Measurements from ENCODE around the gene ARHGAP10.

Gene ARHGAP10

DNA sequence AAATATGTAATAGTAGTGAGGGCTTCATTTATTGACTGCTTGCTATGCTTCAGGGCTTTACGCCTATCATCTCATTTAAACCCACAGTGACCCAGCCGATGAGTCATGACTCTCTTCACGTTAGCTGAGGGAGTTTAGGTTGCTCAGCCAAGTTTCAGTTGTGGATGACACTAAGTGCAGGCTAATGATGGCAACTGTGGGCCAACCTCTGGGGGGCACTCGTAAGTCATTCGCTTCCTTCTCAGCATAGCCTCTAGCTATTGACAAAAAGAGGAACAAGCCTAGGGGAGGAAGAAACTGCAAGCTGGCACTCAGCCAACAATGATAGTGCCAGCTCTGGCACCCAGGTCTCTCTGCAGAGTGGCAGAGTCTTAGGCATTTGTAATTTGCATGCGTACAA is 325.0 kb downstream of the ARHGAP10 start:
- Histone ChIP-seq H3K79me2 (ENCODE audit: insufficient read depth, low read depth) (no peaks in the 10 kb centered on the region), H3K4me3 (IDR thresholded peaks at IDR 0.05; ENCODE audit: insufficient read depth, low read depth, low read length) (no peak overlapping the region), H3K9ac (no peak overlapping the region), H4K20me1 (ENCODE audit: insufficient read depth) (no peaks in the 10 kb centered on the region; the same call in none of the 2 replicates), H3K4me1 (ENCODE audit: low read depth, poor library complexity, severe bottlenecking) (peaks cover 24% of the 10 kb centered on the region), H2AFZ (ENCODE audit: low read depth) (no peak overlapping the region), H3K27me3 (ENCODE audit: insufficient read depth, low read depth) (no peaks in the 10 kb centered on the region), H3K36me3 (ENCODE audit: insufficient read depth) (no peaks in the 10 kb centered on the region), H3K27ac (no peak overlapping the region), H3K4me2 (no peak overlapping the region)
- no peak for TF ChIP-seq CTCF (conservative IDR thresholded peaks at IDR 0.05; ENCODE audit: low read depth, low read length)

DNA sequence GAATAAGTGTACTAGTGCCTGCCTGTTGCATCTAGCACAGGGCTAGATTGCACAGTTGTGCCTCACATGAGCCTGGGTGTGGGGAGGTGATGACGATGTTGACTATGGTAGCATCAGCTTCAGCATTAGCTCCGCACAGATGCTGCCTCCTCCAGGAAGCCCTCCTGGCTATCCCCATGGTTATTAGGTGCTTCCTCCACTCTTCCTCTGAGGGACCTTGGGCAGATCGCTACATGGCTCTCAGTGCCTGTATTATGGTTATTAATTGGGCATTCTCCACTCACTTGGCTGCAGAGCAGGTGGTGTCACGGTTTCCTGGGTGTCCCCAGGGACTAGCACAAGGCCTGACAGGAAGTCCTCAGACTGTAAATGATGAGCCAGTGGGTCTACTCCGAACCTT is 325.6 kb downstream of the ARHGAP10 start:
- H2AFZ ChIP-seq (ENCODE audit: low read depth): no peak overlapping the region
- H3K4me3 ChIP-seq (IDR thresholded peaks at IDR 0.05; ENCODE audit: insufficient read depth, low read depth, low read length): no peak overlapping the region
- H4K20me1 ChIP-seq (ENCODE audit: insufficient read depth): no peaks in the 10 kb centered on the region; the same call in none of the 2 replicates
- H3K27ac ChIP-seq: no peak overlapping the region
- no peaks in the 10 kb centered on the region for H3K79me2 ChIP-seq (ENCODE audit: insufficient read depth, low read depth)
- no peak overlapping the region for H3K4me2 ChIP-seq
- H3K27me3 ChIP-seq (ENCODE audit: insufficient read depth, low read depth): no peaks in the 10 kb centered on the region
- TF ChIP-seq CTCF (conservative IDR thresholded peaks at IDR 0.05; ENCODE audit: low read depth, low read length): no peak
- peaks cover 24% of the 10 kb centered on the region for H3K4me1 ChIP-seq (ENCODE audit: low read depth, poor library complexity, severe bottlenecking)
- no peaks in the 10 kb centered on the region for H3K36me3 ChIP-seq (ENCODE audit: insufficient read depth)
- H3K9ac ChIP-seq: no peak overlapping the region

DNA sequence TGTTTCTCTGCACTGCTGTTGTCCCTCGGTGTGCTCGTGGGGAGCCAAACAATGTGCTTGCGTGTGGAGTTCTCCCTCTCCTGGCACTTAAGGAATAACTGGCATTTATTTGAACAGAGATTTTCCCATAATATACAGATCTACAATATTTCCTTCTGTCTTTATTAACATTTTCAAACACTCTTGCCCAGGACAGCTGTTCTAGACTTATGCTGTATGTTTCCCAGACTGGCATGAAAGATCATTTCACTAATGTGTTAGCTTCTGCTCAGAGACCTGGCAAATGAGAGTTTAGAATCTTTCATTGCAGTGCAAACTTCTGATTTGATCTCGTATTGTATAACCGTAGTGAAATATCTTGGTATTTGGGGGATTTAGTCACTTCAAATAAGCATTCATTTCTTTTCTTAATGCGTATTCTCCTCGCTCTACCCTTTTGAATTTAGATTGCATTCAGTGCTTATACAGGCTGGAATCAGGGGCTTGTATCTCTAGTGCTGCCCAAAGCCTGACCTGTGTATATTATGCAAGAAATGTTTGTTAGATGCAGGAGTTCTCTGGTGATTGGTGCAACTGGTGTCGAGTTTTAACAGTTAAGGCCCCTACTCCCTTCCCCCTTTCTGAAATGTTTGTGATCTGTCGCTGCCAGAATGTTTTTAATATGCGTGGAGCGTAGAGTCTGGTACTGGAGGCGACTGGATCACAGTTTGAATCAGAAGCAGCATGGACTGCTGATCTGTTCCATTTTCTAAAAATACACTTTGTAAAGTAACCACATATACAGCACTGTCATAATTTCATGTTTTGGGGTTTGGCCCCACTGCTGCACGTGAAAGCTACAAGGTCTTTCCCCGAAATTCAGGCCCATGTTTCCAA is 326.3 kb downstream of the ARHGAP10 start:
- no peak overlapping the region for H3K27ac ChIP-seq
- no peak overlapping the region for H3K9ac ChIP-seq
- no peaks in the 10 kb centered on the region; the same call in none of the 2 replicates for H4K20me1 ChIP-seq (ENCODE audit: insufficient read depth)
- no peak for TF ChIP-seq CTCF (conservative IDR thresholded peaks at IDR 0.05; ENCODE audit: low read depth, low read length)
- H3K4me1 ChIP-seq (ENCODE audit: low read depth, poor library complexity, severe bottlenecking): peaks cover 20% of the 10 kb centered on the region
- no peak overlapping the region for H2AFZ ChIP-seq (ENCODE audit: low read depth)
- no peaks in the 10 kb centered on the region for H3K36me3 ChIP-seq (ENCODE audit: insufficient read depth)
- H3K79me2 ChIP-seq (ENCODE audit: insufficient read depth, low read depth): no peaks in the 10 kb centered on the region
- no peaks in the 10 kb centered on the region for H3K27me3 ChIP-seq (ENCODE audit: insufficient read depth, low read depth)
- no peak overlapping the region for H3K4me3 ChIP-seq (IDR thresholded peaks at IDR 0.05; ENCODE audit: insufficient read depth, low read depth, low read length)
- no peak overlapping the region for H3K4me2 ChIP-seq

- Histone ChIP-seq H3K4me2 (no peak overlapping the region), H3K4me1 (ENCODE audit: low read depth, poor library complexity, severe bottlenecking) (peaks cover 6% of the 10 kb centered on the region), H3K79me2 (ENCODE audit: insufficient read depth, low read depth) (no peaks in the 10 kb centered on the region), H3K4me3 (IDR thresholded peaks at IDR 0.05; ENCODE audit: insufficient read depth, low read depth, low read length) (no peak overlapping the region), H4K20me1 (ENCODE audit: insufficient read depth) (no peaks in the 10 kb centered on the region; the same call in 1 of the 2 replicates), H3K36me3 (ENCODE audit: insufficient read depth) (peaks cover 3% of the 10 kb centered on the region; the same call in 1 of the 2 replicates), H3K27me3 (ENCODE audit: insufficient read depth, low read depth) (no peaks in the 10 kb centered on the region), H3K27ac (no peak overlapping the region), H2AFZ (ENCODE audit: low read depth) (no peak overlapping the region), H3K9ac (no peak overlapping the region)
- TF ChIP-seq CTCF (conservative IDR thresholded peaks at IDR 0.05; ENCODE audit: low read depth, low read length): no peak
Measured at GRCh38 chr4:148059617-148060180, 327.8 kb downstream of the ARHGAP10 start.

All from KMS-11 (cell line).